HG02885 (cell line): Measurements from ENCODE around the gene APOBEC3G.
"Not testable (repeated sequence)": the region's sequence is repeated elsewhere in the genome, so short reads cannot be mapped to it uniquely, and the experiment has no call there.

Experiments used
- ATAC-seq: cut with Tn5 transposase; IDR thresholded peaks from one replicate; pipeline ENCODE4 v1.9.1; 2021; ENCODE audit warnings: mild to moderate bottlenecking; ENCODE audit not compliant: unreplicated experiment, poor library complexity

APOBEC3G gene

DNA sequence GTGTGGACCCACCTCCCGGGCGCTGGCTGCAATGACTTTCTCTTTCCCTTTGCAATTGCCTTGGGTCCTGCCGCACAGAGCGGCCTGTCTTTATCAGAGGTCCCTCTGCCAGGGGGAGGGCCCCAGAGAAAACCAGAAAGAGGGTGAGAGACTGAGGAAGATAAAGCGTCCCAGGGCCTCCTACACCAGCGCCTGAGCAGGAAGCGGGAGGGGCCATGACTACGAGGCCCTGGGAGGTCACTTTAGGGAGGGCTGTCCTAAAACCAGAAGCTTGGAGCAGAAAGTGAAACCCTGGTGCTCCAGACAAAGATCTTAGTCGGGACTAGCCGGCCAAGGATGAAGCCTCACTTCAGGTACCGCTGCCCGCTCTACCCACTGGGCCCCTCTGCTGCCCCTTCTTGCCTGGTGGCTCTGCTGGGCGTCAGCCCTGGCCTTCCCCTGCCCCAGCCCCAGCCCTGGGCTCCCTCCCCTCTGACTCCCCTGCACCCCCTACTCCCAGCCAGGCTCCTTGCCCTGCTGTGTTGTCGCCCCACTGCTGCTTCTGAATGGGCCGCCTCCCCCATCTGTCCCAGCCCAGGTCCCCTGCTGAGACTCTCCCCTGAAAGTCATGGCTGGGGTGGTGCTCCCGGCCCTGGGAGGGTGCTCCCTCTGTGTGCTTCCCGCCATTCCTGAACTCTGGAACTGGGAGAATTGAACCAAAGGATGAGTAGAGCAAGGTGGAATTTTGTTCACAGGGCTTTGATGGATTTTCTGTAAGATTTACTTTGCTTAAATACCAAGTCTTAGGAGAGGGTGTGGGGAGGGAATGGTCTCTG is at the start of gene APOBEC3G:
TSS of gene APOBEC3G (plus strand) at position 250 of the 815 bp plus-strand sequence. CDS start at position 337, 87 bp downstream.
- peak; percentile 76 for ATAC-seq

DNA sequence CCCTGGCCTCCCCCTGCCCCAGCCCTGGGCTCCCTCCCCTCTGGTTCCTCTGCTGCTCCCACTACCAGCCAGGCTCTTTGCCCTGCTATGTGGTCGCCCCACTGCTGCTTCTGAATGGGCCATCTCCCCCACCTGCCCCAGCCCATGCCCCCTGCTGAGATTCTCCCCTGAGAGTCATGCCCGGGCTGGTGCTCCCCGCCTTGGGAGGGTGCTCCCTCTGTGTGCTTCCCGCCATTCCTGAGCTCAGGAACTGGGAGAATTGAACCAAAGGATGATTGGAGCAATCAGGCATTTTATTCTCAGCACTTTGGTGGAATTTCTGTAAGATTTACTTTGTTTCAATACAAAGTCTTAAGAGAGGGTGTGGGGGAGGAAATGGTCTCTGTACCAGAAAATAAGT is 49.4 kb upstream of the APOBEC3G start:
- ATAC-seq = no peak

DNA sequence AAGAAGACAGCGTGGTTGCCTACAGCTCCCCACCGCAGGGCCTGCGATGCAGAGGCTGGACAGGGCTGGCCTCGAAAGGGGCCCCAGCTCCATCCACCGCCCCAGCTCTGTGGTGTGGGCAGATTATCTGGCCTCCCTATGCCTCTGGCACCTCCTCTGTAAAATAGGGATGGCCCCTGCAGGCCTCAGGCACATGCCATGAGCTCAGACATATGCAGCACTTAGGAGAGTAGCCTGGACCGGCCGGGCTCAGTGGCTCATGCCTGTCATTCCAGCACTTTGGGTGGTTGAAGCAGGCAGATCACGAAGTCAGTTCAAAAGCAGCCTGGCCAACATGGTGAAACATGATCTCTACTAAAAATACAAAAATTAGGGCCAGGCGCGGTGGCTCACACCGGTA is 48.8 kb upstream of the APOBEC3G start:
- ATAC-seq = no peak

DNA sequence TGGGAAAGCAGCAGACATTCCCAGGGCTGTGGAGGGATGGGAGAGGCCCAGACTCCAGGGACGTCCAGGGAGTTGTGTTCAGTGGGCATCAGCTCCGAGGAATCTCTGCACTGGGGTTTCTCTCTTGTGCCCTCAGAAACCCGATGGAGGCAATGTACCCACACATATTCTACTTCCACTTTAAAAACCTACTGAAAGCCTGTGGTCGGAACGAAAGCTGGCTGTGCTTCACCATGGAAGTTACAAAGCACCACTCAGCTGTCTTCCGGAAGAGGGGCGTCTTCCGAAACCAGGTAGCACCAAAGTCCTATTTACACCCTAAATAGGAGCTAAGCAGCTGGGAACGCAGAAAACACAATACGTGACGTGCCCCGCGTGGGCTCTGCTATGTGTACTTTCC is 47.8 kb upstream of the APOBEC3G start:
- ATAC-seq = no peak

DNA sequence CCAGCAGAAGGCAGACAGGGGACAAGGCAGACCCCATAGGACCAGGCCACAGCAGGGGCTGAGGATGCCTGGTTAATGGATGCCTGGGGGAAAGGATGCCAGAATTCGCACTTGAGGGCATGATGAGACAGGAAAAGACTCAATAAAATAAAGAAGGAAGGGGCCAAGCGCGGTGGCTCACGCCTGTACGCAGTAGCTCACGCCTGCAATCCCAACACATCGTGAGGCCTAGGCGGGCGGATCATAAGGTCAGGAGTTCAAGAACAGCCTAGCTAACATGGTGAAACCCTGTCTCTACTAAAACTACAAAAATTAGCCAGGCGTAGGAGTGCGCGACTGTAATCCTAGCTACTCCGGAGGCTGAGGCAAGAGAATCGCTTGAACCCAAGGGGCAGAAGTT is 46.4 kb upstream of the APOBEC3G start:
- no peak for ATAC-seq

DNA sequence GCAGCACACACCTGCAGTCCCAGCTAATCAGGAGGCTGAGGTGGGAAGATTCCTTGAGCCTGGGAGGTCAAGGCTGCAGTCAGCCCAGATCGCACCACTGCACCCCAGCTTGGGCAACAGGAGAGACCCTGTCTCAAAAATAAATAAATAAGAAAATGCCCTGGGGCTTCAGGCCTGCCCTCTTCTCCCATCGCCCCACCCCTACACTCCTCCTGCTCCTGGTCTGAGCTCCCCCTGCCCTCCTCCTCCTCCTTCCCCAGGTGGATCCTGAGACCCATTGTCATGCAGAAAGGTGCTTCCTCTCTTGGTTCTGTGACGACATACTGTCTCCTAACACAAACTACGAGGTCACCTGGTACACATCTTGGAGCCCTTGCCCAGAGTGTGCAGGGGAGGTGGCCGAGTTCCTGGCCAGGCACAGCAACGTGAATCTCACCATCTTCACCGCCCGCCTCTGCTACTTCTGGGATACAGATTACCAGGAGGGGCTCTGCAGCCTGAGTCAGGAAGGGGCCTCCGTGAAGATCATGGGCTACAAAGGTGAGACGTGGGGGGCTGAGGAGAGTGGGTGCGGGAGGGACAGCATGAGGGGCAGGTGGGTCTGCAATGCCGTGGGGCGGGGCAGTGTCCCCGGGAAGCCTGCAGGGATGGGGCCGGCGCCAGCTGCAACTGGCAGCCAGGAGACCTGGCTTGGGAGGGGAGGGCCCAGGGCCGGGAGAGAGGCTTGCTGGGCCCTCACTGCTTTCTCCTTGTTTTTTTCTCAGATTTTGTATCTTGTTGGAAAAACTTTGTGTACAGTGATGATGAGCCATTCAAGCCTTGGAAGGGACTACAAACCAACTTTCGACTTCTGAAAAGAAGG is 45.4 kb upstream of the APOBEC3G start:
- ATAC-seq = not testable (repeated sequence)

DNA sequence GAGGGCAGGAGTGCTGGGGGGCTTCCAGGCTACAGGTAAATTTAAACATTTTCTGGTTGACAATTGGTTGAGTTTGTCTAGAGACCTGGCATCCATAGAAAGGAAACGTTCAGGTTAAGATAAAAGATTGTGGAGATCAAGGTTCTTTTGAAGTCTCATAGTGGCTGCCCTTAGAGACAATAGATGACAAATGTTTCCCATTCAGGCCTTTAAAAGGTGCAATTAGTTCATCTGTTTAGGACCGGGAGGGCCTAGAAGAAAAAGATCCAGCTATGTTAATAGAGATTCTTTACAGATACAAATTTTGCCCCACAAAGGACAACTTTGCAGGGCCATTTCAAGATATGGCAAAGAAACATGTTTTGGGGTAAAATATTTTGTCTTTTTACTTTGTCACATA is 40.0 kb upstream of the APOBEC3G start:
- not testable (repeated sequence) for ATAC-seq

DNA sequence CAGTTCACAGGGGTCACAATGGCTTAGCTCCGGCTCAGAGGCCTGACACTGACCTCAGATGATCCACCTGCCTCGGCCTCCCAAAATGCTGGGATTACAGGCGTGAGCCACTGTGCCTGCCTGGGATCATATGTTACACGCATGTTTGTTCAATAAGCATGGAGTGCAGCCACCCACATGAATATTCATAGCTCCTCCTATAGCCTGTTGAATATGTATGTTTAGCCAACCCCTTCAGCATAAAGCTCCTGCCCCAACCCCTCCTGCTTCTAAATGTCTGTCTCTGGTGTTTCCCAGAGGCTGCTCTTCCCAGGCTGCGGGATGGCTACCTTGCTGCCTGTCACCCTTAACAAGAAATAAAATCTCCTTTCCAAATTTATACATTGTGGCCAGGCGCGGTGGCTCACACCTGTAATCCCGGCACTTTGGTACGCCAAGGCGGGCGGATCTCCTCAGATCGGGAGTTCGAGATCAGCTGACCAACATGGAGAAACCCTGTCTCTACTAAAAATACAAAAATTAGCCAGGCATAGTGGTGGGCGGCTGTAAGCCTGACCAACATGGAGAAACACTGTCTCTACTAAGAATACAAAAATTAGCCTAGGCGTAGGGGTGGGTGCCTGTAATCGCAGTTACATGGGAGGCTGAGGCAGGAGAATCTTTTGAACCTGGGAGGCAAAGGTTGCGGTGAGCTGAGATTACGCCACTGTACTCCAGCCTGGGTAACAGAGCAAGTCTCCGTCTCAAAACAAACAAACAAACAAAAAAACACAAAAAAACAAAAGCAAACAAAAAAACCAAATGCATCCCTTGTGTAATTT is 37.6 kb upstream of the APOBEC3G start:
- ATAC-seq = no peak

DNA sequence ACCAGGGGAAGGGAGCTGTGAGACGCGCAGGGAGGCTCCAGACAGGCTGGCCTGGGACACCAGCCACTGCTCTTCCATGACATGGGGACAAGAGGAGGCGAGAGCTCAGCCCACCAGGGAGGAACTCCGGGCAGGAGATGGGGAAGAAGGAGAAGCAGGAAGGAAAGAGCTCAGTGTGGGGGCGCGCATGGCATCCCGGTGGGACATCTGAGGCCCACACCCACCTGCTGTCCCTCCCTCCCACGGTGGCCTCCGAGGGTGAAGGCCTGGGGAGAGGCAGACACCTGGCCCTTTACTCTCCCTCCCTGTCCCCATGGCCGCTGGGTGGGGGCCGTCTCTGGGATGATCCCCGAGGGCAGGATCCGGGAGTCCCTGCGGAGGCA is 36.9 kb upstream of the APOBEC3G start:
- ATAC-seq = peak; percentile 10

DNA sequence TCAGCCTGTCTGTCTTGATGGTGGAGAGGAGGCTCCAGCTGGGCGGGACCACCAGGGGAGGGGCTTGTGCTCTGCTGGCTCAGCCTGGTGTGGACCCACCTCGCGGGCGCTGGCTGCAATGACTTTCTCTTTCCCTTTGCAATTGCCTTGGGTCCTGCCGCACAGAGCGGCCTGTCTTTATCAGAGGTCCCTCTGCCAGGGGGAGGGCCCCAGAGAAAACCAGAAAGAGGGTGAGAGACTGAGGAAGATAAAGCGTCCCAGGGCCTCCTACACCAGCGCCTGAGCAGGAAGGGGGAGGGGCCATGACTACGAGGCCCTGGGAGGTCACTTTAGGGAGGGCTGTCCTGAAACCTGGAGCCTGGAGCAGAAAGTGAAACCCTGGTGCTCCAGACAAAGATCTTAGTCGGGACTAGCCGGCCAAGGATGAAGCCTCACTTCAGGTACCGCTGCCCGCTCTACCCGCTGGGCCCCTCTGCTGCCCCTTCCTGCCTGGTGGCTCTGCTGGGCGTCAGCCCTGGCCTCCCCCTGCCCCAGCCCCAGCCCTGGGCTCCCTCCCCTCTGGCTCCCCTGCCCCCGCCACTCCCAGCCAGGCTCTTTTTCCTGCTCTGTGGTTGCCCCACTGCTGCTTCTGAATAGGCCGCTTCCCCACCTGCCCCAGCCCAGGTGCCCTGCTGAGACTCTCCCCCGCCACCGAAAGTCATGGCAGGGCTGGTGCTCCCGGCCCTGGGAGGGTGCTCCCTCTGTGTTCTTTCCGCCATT is 36.4 kb upstream of the APOBEC3G start, which contains the start of gene APOBEC3F:
TSS of gene APOBEC3F (plus strand) at position 327 of the 759 bp plus-strand sequence. CDS start at position 424, 97 bp downstream.
- ATAC-seq = peak; percentile 88

DNA sequence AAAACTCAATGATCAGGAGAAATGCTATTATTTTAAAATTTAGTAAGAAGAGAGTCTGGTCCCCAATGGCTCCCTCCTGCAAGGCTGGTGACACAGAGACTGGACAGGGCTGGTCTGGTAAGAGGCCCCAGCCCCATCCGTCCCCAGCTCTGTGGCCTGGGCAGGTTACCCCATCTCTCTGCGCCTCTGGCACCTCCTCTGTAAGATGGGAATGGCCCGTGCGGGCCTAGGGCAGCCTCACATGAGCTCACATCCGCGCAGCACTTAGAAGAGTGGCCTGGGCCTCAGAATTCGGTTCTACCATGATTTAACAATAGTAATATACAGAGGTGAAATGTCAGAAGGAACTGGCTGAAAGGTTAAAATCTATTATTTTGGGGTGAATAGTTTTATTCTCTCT is 35.2 kb upstream of the APOBEC3G start:
- ATAC-seq = no peak

DNA sequence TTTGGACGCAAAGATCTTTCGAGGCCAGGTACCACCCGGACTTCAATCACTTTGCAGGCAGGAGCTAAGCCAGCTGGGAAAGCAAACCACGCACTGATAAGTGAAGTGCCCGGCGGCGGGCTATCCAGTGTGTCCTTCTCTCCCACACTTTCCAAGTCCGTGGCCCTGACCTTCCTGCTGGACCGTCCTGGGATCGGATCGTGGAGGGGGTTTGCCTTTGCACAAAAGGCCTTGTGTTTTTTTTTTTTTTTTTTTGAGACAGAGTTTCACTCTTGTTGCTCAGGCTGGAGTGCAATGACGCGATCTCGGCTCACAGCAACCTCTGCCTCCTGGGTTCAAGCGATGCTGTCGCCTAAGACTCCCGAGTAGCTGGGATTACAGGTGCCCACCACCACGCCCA is 34.0 kb upstream of the APOBEC3G start:
- ATAC-seq = not testable (repeated sequence)

DNA sequence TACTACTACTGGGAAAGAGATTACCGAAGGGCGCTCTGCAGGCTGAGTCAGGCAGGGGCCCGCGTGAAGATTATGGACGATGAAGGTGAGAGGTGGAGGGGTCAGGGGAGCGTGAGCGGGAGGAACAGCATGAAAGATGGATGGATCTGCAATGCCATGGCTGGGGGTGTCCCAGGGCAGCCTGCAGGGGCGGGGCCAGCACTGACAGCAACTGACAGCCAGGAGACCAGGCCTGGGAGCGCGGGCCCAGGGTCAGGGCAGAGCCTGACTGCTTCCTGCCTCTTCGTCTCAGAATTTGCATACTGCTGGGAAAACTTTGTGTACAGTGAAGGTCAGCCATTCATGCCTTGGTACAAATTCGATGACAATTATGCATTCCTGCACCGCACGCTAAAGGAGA is 31.9 kb upstream of the APOBEC3G start:
- ATAC-seq = not testable (repeated sequence)

DNA sequence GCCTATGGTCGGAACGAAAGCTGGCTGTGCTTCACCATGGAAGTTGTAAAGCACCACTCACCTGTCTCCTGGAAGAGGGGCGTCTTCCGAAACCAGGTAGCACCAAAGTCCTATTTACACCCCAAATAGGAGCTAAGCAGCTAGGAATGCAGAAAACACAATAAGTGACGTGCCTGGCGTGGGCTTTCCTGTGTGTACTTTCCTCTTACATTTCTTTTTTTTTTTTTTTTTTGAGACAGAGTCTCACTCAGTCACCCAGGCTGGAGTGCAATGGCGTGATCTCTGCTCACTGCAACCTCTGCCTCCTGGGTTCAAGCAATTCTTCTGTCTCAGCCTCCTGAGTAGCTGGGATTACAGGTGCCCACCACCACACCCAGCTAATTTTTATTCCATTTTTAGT is 27.6 kb upstream of the APOBEC3G start:
- not testable (repeated sequence) for ATAC-seq

DNA sequence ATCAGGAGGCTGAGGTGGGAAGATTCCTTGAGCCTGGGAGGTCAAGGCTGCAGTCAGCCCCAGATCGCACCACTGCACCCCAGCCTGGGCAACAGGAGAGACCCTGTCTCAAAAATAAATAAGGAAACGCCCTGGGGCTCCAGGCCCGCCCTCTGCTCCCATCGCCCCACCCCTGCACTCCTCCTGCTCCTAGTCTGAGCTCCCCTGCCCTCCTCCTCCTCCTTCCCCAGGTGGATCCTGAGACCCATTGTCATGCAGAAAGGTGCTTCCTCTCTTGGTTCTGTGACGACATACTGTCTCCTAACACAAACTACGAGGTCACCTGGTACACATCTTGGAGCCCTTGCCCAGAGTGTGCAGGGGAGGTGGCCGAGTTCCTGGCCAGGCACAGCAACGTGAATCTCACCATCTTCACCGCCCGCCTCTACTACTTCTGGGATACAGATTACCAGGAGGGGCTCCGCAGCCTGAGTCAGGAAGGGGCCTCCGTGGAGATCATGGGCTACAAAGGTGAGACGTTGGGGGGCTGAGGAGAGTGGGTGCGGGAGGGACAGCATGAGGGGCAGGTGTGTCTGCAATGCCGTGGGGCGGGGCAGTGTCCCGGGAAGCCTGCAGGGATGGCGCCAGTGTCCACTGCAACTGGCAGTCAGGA is 25.1 kb upstream of the APOBEC3G start:
- not testable (repeated sequence) for ATAC-seq

DNA sequence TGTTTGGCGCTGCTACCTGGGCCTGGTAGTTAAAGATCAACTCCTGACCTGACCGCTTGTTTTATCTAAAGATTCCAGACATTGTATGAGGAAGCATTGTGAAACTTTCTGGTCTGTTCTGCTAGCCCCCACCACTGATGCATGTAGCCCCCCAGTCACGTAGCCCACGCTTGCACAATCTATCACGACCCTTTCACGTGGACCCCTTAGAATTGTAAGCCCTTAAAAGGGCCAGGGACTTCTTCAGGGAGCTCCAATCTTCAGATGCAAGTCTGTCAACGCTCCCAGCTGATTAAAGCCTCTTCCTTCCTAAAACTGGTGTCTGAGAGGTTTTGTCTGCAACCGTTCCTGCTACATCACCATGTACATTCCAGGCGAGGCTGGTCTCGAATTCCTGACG is 21.4 kb upstream of the APOBEC3G start:
- ATAC-seq = no peak

DNA sequence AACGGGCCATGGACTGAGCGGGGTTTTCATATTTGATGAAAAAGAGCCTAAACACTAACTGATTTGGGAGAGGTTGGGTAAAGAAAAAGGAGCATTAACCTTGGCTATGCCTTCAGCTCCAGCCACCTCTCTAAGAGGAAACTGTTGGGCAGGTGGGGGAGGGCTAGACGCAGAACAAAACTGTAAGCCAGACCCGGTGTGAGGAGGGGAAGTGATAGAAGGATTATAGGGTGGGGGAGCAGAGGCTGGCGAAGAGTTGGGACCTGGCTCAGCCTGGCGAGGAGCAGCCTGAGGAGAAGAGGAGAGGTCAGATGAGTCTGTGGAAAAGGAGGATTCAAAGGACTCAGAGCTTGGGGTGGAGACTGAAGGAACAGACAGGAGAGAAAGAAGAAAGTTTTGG is 15.8 kb upstream of the APOBEC3G start:
- not testable (repeated sequence) for ATAC-seq

DNA sequence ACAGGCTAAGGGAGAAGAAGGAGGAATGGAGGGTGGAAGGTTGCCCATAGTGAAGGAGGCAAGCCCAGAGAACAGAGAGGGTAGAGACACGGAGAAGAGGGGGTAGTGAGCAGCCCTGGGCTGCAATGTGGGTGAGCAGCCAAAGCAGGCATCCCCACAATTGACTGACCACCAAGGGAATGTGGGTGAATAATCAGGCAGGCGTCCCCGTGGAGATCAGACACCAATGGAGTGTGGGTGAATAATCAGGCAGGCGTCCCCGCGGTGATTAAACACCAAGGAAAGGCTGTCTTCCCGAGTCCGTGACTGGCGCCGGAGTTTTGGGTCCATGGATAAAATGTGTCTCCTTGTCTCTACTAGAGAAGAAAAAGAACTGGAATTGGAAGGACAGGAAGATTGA is 15.1 kb upstream of the APOBEC3G start:
- ATAC-seq = not testable (repeated sequence)

DNA sequence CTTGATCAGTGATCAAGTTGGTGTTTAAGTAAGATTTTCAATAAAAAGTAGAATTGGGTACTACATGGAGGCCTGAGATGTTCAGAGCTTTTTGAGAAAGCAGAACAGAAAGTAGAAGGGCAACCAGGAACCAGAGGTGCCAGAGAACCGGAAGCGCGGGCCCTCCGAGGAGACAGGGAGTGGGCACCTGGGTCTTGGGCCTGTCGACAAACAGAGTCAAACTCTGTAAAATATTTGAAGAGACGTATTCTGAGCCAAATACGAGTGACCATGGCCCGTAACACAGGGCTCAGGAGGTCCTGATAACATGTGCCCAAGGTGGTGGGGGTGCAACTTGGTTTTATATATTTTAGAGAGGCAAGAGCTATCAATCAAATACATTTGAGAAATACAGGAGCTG is 13.2 kb upstream of the APOBEC3G start:
- ATAC-seq = not testable (repeated sequence)
